ENCODE data around the gene ELF1.
"Not testable (repeated sequence)": the region's sequence is repeated elsewhere in the genome, so short reads cannot be mapped to it uniquely, and the experiment has no call there.

The ELF1 gene

DNA sequence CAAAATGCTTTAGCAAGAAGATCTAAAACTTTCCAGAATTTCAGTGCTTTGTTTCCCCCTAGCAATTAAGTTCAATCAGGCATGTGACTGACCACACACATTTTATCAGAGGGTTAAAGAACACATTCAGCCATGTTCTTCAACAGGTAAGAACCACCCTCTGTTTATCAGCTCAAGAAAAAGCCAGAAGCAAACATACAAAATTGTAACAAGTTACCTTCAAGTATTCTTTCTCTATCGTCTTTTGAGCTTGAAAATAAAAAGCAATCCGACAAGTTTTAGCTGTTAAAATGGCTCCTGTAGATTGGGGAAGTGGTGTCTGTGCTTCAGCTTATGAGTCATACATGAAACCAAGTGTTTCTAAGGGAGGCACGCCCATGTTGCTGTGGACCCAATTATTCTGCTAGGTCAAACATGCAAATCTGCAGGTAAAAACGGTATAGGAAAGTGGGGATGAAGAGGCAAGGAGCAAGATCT, at the start of gene ELF1:
ELF1 (minus strand) TSS at position 306 of the 477 bp plus-strand sequence. CDS start 37,262 bp downstream, outside the sequence.
- DNase-seq (ENCODE audit: low spot score) = peak; percentile 45

DNA sequence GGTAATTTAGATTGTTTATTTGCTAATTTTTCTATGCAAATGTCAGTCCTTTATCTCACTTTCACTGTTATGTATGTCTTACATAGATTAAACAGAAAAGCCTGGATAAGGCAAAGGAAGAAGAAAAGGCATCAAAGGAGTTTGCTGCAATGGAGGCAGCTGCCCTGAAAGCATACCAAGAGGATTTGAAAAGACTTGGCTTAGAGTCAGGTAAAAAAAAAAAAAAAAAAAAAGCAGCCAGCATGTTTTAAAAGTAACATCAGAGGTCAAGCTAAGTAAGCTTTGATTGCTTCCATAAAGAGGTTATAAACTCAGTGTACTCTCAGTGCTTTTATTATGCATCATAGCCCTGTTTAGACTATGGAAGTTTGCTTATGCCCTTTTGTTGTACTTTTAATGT, 46.0 kb upstream of the ELF1 start:
- DNase-seq (ENCODE audit: low spot score) = no peak

DNA sequence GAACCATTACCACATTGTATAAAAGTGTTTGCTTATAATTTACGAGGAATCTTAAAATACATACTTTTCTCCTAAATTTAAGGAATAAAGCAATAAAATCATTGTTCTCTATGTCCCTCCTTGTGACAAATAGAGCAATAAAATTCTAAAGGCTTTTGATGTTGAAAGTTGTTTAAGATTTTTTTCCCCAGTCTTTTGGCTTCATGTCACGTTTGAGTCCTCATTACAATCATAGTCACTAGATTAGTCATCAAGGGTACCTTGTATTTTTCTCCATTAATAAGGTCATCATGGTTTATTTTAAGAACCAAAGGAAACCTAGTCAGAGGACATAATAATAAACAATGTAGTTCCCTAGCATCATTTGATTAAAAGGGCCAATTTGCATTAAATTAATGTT, 45.4 kb upstream of the ELF1 start:
- DNase-seq (ENCODE audit: low spot score) = no peak

DNA sequence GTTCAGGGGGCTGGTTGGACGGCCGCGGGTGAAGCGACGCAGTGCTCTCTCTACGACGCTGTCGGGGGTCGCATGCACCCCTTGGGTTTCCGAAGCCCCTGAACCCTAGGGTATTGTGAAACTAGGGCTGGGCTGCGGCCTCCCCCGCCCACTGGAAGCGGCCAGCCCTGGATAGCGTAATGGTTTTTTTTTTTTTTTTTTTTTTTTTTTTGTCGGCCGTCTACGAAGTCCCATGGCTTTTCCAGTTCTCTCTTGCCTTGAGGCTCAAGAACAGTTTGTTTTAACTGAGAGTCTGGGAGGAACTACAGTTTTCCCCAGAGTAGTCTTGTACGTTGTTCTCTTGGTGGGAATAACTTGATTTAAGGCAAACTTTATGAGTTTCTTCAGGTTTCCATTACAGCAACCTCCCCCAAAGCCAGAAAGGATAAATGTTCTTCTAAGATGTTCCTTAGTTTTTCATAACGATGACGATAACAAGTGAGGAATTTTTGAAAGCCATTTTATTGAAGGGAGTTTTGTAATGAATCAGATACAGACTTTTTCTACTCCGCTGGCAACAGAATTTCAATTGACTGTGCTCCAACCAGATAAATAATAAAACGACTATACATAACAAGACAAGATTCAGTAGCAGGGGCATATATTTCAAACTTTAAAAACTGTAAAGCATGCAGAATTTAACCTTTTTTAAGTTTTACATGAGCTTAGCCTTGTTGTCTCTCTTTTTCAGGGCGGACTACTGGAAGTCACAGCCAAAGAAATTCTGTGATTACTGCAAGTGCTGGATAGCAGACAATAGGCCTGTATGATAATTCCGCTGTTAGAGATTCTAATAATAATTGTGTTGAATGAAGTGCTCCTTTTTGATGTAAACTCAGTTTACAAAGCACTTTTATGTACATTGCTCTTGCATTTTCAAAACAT, 43.1 kb upstream of the ELF1 start:
- DNase-seq (ENCODE audit: low spot score) = no peak

DNA sequence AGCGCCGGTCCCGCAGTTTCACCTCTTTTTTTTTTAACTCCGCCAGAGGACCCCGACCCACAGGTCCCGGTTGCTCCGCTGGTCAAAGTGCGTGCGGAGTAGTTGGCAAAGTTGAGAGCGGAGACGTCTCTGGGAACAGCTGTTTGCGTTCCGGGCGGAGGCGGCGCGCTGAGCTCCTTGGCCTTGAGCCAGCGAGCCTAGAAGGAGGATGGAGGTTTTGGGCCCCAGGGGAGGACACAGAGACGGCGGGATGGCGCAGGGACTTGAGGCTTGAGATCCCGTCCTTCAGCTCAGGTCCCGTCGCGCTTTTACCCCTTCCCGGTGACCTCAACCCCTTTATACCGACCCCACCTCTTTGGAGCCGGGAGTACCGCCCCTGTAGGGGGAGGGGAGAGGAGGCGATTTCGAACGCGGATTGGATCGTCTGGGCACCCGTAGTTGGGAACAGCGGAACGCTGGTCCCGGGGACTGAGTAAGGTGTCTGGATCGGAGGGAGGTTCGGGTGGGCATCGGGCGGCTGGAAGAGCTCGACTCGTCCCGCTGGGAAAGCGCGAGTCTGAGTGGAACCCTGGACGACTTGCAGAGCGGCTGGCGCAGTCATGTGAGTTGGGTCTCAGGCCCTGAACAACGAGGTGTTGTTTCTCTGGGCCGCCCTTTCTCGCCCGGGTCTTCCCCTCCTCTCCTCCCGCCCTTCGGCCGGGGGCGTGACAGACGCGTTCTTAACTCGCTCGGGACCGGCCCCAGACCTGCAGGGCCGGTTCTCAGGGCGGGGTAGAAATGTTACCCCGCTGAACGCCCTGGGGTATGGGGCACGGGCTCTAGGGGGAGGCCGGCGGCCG, 42.2 kb upstream of the ELF1 start, which contains the start of gene WBP4:
WBP4 (plus strand) TSS at position 435 of the 839 bp plus-strand sequence; CDS start at position 600, 165 bp downstream.
- DNase-seq (ENCODE audit: low spot score) = peak; percentile 89

DNA sequence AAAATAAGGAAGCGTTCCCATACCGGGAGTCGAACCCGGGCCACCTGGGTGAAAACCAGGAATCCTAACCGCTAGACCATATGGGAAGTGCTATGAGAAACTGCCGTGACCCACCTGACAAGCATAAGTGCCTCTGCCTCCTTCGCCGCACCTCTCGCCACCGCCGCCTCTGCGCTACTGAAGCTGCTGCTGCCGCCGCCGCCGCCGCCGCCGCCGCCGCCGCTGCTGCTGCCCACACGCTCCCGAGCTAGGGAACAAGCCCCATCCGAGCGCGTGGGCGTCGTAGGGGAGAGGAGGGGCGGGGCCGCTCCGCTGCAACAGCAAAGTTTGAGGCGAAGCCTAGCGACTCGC, 41.6 kb upstream of the ELF1 start:
- DNase-seq (ENCODE audit: low spot score) = peak; percentile 65

DNA sequence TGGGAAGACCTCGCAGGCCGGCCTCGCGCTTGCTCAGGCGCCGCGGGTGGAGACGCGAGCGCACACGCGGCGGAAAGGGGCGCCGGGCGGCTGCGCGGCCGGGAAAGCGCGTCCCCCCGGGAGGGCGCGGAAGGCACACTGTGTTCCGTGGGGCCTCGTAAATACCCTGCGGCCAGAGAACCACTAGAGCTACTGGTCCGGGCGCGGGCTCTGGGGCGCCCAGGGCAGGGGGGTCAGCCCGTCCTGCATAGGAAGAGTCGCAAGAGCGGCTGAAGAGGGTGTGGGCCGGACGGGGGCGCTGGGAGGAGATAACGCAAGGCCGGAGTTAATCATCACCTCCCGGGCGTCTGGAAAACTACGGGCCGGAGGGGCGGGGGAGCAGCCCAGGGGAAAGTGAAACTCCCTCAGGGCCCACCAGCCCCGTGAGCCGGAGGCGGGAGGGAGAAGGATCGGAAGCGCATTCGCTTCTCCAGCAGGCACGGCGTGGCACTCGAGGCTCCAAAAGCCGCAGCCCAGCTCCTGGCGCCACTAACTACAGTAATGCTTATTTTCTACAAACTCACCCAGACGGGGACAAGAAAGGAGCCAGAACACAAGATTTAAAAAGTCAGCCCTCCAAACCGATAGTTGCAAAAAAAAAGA, 41.1 kb upstream of the ELF1 start:
- DNase-seq (ENCODE audit: low spot score) = peak; percentile 74

DNA sequence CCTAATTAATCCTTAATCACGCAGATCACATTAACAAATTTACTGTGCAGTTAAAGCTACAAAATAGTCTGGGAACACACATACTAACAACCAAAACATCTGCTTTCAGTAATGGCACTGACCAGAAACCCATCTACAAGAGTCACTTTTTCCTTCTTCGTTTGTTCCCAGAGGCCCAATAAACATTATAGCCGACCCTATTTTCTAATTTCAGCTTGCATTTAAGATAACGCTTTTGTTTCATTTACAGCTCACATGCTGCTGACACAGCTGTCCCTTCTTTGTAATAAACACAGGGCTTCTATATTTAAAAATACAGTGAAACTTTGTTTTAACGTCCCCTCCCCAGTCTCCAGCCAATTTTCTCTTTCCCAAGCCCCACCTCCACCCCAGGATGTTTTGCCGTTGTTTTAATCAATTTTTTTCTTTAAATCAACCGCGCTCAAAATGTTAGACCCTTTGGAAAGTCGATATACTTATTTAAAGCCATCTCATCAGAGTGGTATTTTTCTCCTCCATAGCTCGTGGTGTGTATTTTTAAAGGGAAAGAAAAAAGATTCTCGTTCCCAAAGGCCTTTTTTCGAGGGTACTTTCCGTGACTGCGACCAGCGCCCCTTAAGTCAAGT, 40.5 kb upstream of the ELF1 start:
- DNase-seq (ENCODE audit: low spot score) = no peak

DNA sequence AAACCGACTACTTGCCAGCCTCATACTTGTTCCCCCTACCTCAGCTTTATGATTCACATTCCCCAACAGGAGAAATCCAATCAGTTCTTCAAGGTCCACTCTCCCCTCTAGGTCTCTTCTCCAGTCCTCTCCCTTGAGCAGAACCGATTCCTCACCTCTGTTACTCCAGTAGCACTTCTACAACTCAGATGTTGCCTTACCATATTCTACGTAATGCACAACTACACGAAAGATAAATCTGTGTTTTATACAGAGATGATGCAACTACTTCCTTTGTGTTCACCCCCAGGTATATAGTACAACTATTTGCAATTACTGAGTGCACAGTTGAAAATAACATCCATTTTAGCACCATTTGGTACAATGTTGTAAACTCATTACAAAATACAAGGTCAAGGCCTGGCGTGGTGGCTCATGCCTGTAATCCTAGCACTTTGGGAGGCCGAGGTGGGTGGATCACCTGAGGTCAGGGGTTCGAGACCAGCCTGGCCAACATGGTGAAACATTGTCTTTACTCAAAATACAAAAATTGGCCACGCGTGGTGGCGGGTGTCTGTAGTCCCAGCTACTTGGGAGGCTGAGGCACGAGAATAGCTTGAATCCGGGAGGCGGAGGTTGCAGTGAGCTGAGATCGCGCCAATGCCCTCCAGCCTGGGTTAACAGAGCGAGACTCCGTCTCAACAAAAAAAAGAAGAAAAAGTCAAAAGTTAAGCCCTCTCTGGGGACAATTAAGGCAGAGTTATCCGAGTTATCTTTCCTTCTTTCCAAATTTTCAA, 39.4 kb upstream of the ELF1 start:
- DNase-seq (ENCODE audit: low spot score) = no peak

DNA sequence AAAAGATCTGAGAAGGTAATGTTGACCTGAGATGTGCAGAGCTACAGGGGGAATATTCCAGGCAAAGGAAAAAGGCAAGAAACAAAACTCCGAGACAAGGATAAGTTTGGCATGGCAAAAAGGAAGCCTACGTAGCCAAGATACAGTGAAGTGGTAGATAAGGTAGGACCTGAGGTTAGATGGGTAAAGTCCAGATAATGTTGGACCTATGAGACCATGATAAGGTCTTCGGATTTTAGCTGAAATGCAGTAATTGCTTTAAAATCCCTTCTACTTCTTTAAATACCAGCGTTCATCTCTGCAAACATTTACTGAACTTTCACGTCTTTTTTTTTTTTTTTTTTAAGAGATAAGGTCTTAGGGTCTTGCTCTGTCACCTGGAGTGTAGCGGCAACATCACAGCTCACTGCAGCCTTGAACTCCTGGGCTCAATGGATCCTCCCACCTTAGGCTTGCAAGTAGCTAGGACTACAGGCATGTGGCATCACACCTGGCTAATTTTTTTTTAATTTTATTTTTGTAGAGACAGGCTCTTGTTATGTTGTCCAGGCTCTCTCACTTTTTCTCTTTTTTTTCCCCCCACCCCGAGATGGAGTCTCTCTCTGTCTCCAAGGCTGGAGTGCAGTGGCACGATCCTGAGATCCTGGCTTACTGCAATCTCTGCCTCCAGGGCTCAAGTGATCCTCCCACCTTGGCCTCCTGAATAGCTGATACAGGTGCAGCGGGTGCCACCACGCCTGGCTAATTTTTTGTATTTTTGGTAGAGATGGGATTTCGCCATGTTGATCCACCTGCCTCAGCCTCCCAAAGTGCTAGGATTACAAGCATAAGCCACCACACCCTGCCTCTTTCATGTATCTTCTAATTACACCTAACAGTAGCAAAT, 38.0 kb upstream of the ELF1 start:
- no peak for DNase-seq (ENCODE audit: low spot score)

DNA sequence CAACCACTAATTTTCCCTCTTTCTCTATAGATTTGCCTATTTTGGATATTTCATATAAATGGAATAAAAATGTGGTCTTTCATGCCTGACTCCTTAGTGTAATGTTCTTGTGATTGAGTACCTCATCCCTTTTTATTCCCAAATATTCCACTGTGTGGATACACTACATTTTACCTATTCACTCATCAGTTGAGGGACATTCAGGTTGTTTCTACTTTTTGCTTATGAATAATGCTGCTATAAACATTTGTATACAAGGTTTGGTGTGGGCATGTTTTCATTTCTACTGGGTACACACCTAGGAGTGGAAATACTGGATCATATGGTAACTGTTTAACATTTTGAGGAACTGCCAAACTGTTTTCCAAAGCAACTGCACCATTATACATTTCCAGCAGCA, 37.1 kb upstream of the ELF1 start:
- DNase-seq (ENCODE audit: low spot score) = no peak

DNA sequence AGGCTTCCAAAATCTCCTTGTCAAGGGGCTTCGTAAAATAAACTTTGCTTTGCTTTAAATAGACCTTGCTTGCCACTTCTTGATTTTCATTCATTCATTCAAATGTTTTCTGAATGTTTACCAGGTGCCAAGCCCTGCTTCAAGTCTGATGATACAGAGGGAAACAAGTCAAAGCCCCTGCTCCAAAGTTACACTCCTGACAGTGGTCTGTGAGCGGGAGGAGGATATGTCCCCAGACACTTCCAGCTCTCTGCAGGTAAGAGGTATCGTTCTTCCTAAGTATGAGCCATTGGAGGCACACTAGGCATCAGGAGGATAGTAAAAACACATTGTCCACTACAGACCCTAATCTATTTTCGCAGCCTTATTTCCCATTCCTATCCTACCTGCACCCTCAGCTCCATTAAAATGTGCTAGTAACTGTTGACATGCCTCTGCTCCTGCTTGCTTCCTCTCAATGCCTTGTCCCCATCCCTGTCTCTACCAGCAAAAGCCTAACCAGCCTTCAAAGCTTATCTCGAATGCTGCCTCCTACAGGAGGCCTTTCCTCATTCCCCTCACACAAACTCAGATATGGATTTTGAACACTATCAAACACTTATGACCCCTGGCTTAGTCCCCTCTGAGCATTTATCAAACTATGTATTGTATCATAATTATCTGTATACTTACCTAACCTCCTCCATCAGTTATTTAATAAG, 36.0 kb upstream of the ELF1 start:
- no peak for DNase-seq (ENCODE audit: low spot score)

DNA sequence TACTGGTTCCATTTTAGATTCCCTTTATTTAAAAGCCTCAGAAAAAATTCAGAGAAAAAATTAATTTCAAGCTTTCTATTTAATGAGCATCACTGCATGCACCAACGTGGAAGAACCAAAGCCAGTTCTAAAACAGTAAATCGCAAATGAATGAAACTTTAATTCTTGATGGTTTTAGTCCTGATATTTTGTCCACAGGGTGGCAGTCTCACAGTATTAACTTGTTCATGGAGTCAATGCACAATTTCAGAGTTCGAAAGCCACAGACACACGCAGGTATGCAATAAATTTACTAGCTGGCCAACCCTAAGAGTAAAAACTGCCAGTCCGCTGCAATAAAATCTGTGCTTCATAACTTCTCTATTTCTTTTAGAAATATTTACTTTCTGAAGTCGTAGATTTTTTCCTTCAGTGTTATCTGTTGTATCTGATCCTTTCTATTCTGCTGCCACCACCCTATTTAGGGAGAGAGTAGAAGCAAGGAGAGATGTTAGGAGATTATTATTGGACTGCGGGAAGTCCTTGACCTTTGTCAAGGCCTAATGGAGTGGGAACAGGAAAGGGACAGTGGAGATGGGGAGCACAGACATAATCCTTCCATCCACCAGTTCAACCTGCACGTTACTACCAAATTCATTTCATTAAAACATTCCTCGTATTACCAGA, 35.2 kb upstream of the ELF1 start:
- no peak for DNase-seq (ENCODE audit: low spot score)

DNA sequence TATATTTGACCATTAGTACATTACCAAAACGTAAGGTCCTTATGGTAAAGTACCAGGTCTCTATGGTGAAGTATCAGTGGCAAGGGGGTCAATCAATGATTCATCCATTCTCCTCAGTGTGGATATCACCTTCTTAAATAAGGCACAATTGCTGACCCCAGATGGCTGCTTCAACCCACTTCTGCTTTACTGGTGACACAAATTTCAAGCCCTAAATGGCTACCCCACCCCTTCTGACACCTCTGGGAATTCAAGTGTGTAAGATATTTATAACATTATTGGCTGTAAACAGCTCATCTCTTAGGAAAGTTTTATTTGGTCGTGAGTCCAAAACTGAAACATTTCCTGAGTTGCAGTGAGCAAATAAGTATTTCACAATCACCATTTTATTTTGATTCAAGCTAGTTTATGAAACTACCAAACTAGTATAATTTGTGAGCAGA, 34.3 kb upstream of the ELF1 start:
- DNase-seq (ENCODE audit: low spot score) = no peak

DNA sequence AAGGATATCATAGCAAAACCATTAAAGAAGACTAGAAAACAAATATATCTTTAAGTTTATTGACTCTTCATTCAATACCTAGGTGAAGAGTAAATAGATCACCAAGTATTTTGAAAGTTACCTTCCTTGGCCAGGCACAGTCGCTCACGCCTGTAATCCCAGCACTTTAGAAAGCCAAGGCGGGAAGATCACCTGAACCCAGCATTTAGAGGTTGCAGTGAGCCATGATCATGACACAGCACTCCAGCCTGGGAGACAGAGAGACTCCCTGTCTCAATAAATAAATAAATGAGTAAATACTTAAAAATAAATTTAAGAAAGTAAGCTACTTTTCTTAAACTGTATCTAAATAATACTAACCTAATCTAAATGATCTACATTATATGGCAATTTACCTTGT, 33.3 kb upstream of the ELF1 start:
- DNase-seq (ENCODE audit: low spot score) = no peak

DNA sequence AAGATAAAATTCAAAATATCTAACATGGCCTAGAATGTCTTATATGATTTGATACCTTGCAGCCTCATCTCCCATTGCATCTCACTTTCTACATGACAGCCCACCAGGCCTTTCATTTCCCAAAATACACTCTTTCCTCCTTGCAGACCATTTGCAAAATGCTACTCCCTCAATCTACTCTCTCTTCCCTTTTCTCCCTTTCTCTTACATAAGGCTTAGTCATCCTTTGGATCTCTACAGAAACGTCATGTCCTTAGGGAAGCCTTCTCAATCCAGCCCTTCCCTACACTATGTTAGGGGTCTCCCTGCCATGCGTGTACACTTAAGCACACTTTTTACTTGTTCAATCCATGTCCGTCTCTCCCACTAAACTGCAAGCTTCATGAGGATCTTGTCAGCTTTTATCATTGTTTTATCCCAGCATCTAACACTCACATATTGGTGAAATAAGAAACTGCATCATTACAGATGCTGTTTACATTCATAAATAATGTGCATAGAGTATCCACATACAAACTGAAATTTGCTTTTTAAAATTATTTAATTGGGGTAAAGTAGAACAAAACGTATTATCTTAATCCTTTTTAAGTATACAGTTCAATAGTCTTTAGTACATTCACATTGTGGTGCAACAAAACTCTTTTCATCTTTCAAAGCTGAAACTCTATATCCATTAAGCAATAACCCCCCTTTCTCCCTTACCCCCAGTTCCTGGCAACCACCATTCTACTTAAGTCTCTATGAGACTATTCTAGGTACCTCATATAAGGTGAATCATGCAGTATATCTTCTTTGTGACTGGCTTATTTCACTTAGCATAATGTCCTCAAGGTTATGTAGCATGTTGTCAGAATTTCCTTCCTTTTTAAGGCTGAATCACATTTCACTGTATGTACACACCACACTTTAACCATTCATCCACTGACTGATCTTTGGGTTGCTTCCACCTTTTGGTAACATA, 30.6 kb upstream of the ELF1 start:
- DNase-seq (ENCODE audit: low spot score) = no peak

DNA sequence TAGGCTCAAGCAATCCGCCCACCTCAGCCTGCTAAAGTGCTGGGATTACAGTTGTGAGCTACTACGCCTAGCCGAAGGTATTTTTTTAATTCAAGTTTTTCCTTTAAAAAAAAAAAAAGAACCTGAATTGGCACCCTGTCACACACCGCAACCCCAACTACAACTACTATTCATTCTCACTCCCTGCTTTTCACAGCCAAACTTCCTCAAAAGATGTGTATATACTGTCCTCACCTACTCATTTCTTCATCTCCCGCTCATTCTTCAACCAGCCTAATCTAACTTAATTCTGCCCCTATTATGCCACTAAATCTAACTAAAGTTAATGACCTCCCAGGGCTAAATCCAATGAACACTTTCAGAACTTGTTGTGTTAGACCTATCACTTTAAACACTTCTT, 29.5 kb upstream of the ELF1 start:
- no peak for DNase-seq (ENCODE audit: low spot score)

DNA sequence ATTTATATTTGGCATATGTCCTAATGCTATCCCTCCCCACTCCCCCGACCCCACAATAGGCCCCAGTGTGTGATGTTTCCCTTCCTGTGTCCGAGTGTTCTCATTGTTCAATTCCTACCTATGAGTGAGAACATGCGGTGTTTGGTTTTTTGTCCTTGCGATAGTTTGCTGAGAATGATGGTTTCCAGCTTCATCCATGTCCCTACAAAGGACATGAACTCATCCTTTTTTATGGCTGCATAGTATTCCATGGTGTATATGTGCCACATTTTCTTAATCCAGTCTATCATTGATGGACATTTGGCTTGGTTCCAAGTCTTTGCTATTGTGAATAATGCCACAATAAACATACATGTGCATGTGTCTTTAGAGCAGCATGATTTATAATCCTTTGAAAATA, 23.3 kb upstream of the ELF1 start:
- not testable (repeated sequence) for DNase-seq (ENCODE audit: low spot score)
